ENCODE data around the gene P3H2.

DNA sequence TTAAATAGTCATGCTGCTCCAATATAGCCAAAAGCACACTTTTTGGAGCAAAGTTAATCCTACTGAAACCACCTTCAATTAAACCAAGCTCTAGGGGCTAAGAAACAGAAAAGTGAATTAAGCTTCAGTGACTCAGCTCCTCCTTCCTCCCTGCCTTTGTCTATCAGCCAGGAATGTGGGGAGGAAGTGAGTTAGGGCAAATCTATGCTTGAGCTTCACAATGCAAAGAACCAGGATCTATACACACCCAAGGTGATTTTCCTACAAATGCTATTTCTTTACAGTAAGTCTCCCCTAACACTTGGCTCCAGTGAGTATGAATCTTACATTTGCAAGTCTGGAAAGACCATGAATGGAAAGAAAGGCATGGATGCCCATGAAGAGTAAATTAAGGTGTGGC, 212.1 kb downstream of the P3H2 start:
- TF ChIP-seq, protein P1, sequence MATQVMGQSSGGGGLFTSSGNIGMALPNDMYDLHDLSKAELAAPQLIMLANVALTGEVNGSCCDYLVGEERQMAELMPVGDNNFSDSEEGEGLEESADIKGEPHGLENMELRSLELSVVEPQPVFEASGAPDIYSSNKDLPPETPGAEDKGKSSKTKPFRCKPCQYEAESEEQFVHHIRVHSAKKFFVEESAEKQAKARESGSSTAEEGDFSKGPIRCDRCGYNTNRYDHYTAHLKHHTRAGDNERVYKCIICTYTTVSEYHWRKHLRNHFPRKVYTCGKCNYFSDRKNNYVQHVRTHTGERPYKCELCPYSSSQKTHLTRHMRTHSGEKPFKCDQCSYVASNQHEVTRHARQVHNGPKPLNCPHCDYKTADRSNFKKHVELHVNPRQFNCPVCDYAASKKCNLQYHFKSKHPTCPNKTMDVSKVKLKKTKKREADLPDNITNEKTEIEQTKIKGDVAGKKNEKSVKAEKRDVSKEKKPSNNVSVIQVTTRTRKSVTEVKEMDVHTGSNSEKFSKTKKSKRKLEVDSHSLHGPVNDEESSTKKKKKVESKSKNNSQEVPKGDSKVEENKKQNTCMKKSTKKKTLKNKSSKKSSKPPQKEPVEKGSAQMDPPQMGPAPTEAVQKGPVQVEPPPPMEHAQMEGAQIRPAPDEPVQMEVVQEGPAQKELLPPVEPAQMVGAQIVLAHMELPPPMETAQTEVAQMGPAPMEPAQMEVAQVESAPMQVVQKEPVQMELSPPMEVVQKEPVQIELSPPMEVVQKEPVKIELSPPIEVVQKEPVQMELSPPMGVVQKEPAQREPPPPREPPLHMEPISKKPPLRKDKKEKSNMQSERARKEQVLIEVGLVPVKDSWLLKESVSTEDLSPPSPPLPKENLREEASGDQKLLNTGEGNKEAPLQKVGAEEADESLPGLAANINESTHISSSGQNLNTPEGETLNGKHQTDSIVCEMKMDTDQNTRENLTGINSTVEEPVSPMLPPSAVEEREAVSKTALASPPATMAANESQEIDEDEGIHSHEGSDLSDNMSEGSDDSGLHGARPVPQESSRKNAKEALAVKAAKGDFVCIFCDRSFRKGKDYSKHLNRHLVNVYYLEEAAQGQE (IDR thresholded peaks at IDR 0.05; ENCODE audit: insufficient read depth in 1 of 2, low read depth in 2 of 2, low read length in 2 of 2) = no peak
- TF ChIP-seq POLR2AphosphoS5 (IDR thresholded peaks at IDR 0.05; ENCODE audit: low read depth, low read length) (no peak), SIN3A (IDR thresholded peaks at IDR 0.05; ENCODE audit: borderline replicate concordance, insufficient read depth, low read length) (no peak), TAF1 (IDR thresholded peaks at IDR 0.05; ENCODE audit: borderline replicate concordance, insufficient read depth, low read length) (no peak), FOXP2 (optimal IDR thresholded peaks at IDR 0.05; ENCODE audit: borderline replicate concordance, extremely low read depth, extremely low read length, insufficient read depth) (no peak)

Measured in PFSK-1 (cell line).